ENCODE results near the gene HELLS.

HELLS gene

DNA sequence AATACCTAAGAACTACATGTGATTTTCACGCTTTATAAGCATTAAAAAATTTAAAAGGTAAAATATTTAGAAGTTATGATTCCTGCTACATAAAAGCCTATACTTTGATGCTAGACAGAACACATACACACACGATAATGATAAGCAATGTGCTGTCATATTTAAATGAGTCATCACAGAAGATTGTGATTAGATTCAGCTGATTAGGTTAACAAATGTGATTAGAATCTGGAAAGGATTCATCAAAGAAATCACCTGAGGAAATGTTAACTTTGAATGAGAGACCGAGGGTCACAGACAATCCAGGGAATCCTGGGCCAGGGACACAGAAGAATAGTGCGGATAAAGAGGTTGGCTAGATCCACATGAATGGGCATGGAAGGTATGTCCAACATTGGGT lies 95.9 kb downstream of the HELLS start:
- TF ChIP-seq CREB1 (IDR thresholded peaks at IDR 0.05; ENCODE audit: low read depth) (no peak), EP300 (IDR thresholded peaks at IDR 0.05; ENCODE audit: borderline replicate concordance) (no peak), ZBTB7A (IDR thresholded peaks at IDR 0.05; ENCODE audit: low read depth) (no peak), TCF12 (IDR thresholded peaks at IDR 0.05; ENCODE audit: low read depth) (no peak), YY1 (IDR thresholded peaks at IDR 0.05; ENCODE audit: low read depth) (no peak), FOXM1 (IDR thresholded peaks at IDR 0.05; ENCODE audit: borderline replicate concordance, low read depth) (no peak), RAD21 (IDR thresholded peaks at IDR 0.05; ENCODE audit: low read depth) (no peak), EGR1 (IDR thresholded peaks at IDR 0.05) (no peak), CEBPB (IDR thresholded peaks at IDR 0.05) (no peak), TAF1 (IDR thresholded peaks at IDR 0.05; ENCODE audit: low read depth) (no peak), NFIC (IDR thresholded peaks at IDR 0.05) (no peak)
- TF ChIP-seq, protein P1, sequence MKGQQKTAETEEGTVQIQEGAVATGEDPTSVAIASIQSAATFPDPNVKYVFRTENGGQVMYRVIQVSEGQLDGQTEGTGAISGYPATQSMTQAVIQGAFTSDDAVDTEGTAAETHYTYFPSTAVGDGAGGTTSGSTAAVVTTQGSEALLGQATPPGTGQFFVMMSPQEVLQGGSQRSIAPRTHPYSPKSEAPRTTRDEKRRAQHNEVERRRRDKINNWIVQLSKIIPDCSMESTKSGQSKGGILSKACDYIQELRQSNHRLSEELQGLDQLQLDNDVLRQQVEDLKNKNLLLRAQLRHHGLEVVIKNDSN (IDR thresholded peaks at IDR 0.05): no peak
- TF ChIP-seq, protein P2, sequence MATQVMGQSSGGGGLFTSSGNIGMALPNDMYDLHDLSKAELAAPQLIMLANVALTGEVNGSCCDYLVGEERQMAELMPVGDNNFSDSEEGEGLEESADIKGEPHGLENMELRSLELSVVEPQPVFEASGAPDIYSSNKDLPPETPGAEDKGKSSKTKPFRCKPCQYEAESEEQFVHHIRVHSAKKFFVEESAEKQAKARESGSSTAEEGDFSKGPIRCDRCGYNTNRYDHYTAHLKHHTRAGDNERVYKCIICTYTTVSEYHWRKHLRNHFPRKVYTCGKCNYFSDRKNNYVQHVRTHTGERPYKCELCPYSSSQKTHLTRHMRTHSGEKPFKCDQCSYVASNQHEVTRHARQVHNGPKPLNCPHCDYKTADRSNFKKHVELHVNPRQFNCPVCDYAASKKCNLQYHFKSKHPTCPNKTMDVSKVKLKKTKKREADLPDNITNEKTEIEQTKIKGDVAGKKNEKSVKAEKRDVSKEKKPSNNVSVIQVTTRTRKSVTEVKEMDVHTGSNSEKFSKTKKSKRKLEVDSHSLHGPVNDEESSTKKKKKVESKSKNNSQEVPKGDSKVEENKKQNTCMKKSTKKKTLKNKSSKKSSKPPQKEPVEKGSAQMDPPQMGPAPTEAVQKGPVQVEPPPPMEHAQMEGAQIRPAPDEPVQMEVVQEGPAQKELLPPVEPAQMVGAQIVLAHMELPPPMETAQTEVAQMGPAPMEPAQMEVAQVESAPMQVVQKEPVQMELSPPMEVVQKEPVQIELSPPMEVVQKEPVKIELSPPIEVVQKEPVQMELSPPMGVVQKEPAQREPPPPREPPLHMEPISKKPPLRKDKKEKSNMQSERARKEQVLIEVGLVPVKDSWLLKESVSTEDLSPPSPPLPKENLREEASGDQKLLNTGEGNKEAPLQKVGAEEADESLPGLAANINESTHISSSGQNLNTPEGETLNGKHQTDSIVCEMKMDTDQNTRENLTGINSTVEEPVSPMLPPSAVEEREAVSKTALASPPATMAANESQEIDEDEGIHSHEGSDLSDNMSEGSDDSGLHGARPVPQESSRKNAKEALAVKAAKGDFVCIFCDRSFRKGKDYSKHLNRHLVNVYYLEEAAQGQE (IDR thresholded peaks at IDR 0.05; ENCODE audit: low read depth): no peak
- TF ChIP-seq, protein P3, sequence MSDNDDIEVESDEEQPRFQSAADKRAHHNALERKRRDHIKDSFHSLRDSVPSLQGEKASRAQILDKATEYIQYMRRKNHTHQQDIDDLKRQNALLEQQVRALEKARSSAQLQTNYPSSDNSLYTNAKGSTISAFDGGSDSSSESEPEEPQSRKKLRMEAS (IDR thresholded peaks at IDR 0.05): no peak

DNA sequence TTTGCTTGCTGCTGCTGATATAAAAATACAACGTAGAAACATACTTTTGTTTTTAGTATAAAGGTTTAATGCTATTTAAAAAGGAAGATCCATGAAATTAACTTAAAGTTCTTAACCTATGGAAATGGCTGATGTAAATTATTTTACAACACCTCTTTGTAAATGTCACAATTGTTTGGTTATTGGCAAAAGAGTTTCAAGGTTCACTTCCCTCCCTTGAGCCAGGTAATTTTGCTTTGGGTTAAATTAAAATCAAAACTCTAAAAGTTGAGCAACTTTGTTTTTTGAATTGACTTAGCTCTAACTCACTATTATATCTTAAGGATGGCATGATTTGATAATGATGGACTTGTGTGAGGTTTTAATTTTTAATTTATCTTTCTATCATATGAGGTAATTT lies 98.8 kb downstream of the HELLS start:
- TF ChIP-seq TEAD4 (IDR thresholded peaks at IDR 0.05): no peak
- no peak for TF ChIP-seq EGR1 (IDR thresholded peaks at IDR 0.05)

DNA sequence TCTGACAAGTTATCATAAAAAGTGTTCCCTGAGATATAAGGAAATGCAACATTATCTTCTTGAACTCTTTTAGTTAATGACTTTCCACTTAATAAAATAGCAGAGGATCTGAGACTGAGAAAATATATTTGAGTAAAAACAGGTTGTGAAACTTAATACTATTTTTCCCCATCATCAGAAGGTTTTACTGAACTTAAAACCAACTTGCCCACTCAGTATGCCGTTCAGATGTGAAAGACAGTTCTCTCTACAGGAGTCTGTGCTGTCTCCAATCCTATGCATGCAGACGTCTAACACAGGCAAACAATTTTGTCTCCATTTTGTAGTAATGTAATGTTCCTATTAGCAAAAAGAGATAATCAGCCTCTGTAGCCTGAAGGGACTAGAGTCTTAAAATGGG lies 99.7 kb downstream of the HELLS start:
- TF ChIP-seq EGR1 (IDR thresholded peaks at IDR 0.05) (no peak), EP300 (IDR thresholded peaks at IDR 0.05; ENCODE audit: borderline replicate concordance) (no peak), TEAD4 (IDR thresholded peaks at IDR 0.05) (no peak), TAF1 (IDR thresholded peaks at IDR 0.05; ENCODE audit: low read depth) (no peak), CREB1 (IDR thresholded peaks at IDR 0.05; ENCODE audit: low read depth) (no peak), TCF12 (IDR thresholded peaks at IDR 0.05; ENCODE audit: low read depth) (no peak), RAD21 (IDR thresholded peaks at IDR 0.05; ENCODE audit: low read depth) (no peak), CEBPB (IDR thresholded peaks at IDR 0.05) (no peak), YY1 (IDR thresholded peaks at IDR 0.05; ENCODE audit: low read depth) (no peak), NFIC (IDR thresholded peaks at IDR 0.05) (no peak), FOXM1 (IDR thresholded peaks at IDR 0.05; ENCODE audit: borderline replicate concordance, low read depth) (no peak), ZBTB7A (IDR thresholded peaks at IDR 0.05; ENCODE audit: low read depth) (no peak)
- TF ChIP-seq, protein P1 (IDR thresholded peaks at IDR 0.05): no peak
- TF ChIP-seq, protein P2 (IDR thresholded peaks at IDR 0.05; ENCODE audit: low read depth): no peak
- TF ChIP-seq, protein P3 (IDR thresholded peaks at IDR 0.05): no peak

All from Ishikawa (cell line).